H1 (cell line): Measurements from ENCODE around the gene DHX9.

Experiments used
- CHD1 ChIP-seq: IDR thresholded peaks from 2 replicates; pipeline ENCODE4 v1.6.1; 2012; ENCODE audit warnings: low read depth, low read length, improper control_type of control experiment
- EZH2 ChIP-seq: fragments of 200-600 bp; sonication (generic); IDR thresholded peaks from 2 replicates; pipeline ENCODE4 v1.7.1; 2012; ENCODE audit warnings: low read depth, mild to moderate bottlenecking, moderate library complexity, low read length, inconsistent platforms; ENCODE audit not compliant: severe bottlenecking
- HDAC2 ChIP-seq, 2 experiments: fragments of 300-600 bp in 1 of 2; sonication (generic) in 1 of 2; IDR thresholded peaks; 2 replicates each; pipeline ENCODE4 v1.6.1; 2011 to 2012; ENCODE audit warnings: low read depth in 2 of 2, low read length in 2 of 2, mild to moderate bottlenecking in 2 of 2, moderate library complexity in 2 of 2, borderline replicate concordance in 1 of 2, inconsistent platforms in 1 of 2
- POLR2A ChIP-seq, 2 experiments: IDR thresholded peaks; 1 replicate in 1 of 2; 2 replicates in 1 of 2; pipeline ENCODE4 v1.6.1; 2011; ENCODE audit warnings: low read depth in 2 of 2, low read length in 2 of 2, mild to moderate bottlenecking in 2 of 2; ENCODE audit errors: control extremely low read depth in 1 of 2
- TAF7 ChIP-seq: optimal IDR thresholded peaks from 2 replicates; pipeline ENCODE3; 2011; ENCODE audit warnings: low read depth, mild to moderate bottlenecking, inconsistent platforms, low read length, moderate library complexity, borderline replicate concordance
- TEAD4 ChIP-seq: IDR thresholded peaks from 2 replicates; pipeline ENCODE4 v1.6.1; 2012; ENCODE audit warnings: low read depth, low read length, inconsistent platforms, mixed read lengths
- YY1 ChIP-seq: IDR thresholded peaks from 2 replicates; pipeline ENCODE4 v1.6.1; 2011; ENCODE audit warnings: low read depth, mild to moderate bottlenecking, low read length
- ZNF274 ChIP-seq: IDR thresholded peaks from 2 replicates; pipeline ENCODE4 v1.7.0; 2012; ENCODE audit warnings: low read length, borderline replicate concordance; ENCODE audit errors: extremely low read depth

DNA sequence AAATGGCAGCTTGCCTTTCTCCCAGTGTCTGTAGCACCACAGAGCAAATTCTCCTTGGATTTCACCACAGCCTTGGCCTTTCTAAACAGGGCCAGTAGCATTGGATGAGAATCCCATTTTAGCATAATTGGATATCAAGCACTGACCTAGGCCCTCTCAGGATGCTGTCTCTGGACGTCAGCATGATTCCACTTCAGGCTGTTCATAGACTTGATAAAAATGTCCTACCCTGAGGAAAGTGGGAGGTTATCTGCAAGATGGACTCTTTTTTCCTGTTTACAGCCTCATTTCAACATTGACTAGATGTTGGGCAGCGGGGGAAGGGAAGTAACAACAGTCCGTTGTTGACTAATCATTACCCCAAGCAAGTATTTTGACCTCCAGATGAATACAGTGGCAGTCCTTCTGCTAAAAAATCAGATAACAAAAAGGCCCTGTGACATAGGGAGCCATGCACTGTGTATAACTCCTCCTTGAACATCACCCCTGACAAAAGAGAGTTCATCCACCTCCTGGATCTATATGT, 44.4 kb upstream of the DHX9 start:
- no peak for TF ChIP-seq YY1
- TF ChIP-seq TEAD4, result no peak
- no peak for TF ChIP-seq POLR2A (IDR thresholded peaks at IDR 0.05; ENCODE audit: control extremely low read depth in 1 of 2, low read depth in 2 of 2, low read length in 2 of 2)
- TF ChIP-seq ZNF274, result no peak
- TF ChIP-seq CHD1, result no peak
- TF ChIP-seq EZH2, result no peak
- no peak for TF ChIP-seq HDAC2 (IDR thresholded peaks at IDR 0.05; ENCODE audit: borderline replicate concordance in 1 of 2, low read depth in 2 of 2, low read length in 2 of 2)
- TF ChIP-seq TAF7, result no peak
